Body of pancreas (tissue), 4 donors: ENCODE results near the gene WDR75.

Experiments used
- POLR2A ChIP-seq, 3 donors: fragments of 450-650 bp; IDR thresholded peaks; one replicate each; pipeline ENCODE4 v1.6.1; 2016; ENCODE audit warnings: antibody characterized with exemption in 3 of 3, mild to moderate bottlenecking in 2 of 3
- TF ChIP-seq, protein P1 (sequence below), 7 experiments: fragments of 450-650 bp in 4 of 7; fragments of 200-600 bp in 3 of 7; sonication (generic) in 3 of 7; IDR thresholded peaks; one replicate each; pipeline ENCODE4 v1.5.1; 2016 to 2019; ENCODE audit warnings: antibody characterized with exemption in 7 of 7

DNA sequence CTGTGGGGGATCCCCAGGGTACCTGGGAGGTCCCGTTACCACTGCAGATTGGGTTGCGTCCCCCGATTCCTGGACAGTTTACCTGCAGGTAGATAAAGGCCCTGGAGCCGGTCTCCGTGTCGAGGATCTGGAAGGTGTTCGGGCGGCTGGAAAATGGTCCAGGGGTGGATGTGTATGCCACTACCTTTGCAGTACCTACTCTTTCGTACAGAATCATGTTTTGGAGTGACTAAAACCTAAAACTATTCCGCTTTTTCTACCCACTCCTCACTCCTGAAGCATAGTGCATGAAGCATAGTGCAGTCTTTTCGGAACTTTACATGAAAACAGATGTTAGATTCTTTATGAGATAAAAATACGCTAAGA, 418 bp downstream of the WDR75 start:
- TF ChIP-seq, protein P1, sequence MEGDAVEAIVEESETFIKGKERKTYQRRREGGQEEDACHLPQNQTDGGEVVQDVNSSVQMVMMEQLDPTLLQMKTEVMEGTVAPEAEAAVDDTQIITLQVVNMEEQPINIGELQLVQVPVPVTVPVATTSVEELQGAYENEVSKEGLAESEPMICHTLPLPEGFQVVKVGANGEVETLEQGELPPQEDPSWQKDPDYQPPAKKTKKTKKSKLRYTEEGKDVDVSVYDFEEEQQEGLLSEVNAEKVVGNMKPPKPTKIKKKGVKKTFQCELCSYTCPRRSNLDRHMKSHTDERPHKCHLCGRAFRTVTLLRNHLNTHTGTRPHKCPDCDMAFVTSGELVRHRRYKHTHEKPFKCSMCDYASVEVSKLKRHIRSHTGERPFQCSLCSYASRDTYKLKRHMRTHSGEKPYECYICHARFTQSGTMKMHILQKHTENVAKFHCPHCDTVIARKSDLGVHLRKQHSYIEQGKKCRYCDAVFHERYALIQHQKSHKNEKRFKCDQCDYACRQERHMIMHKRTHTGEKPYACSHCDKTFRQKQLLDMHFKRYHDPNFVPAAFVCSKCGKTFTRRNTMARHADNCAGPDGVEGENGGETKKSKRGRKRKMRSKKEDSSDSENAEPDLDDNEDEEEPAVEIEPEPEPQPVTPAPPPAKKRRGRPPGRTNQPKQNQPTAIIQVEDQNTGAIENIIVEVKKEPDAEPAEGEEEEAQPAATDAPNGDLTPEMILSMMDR (IDR thresholded peaks at IDR 0.05): no peak
- no peak for TF ChIP-seq POLR2A (IDR thresholded peaks at IDR 0.05)
